Activated T-cell treated with anti-CD3 and anti-CD28 coated beads for 1 hour (primary cell): ENCODE measurements around the gene PEAK1.

Source experiments
- DNase-seq: peaks from one replicate; pipeline ENCODE4 v3.0.0-alpha.2; 2020; ENCODE audit warnings: low read depth

The PEAK1 gene

DNA sequence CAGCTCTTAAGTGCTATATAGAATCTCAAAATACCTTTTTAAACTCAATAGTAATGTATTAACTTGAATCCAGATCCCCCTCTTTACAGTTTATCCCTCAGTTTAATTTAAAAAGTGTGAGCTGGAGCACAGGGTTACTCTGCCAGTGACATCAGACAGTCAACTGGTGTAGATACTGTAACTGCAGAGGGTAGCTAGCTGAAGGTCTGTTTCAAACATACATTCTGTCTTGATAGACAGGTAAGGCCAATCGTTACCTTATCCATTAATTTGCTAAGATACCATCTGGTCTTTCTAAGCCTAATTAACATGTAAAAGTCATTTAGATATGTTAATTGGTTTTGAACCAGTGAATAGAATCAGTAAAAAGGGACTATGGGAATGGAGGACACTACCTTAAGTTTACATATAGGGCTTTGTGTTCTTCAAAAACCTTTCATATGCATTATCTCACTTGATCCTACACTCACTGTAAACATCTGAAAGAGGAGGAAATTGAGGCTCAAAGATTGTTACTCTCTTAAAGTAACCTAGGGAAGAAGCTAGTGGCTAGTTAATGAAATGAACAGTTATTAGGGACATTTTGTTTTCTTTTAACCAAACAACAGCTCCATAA, 289.5 kb downstream of the PEAK1 start:
- DNase-seq: no peak

DNA sequence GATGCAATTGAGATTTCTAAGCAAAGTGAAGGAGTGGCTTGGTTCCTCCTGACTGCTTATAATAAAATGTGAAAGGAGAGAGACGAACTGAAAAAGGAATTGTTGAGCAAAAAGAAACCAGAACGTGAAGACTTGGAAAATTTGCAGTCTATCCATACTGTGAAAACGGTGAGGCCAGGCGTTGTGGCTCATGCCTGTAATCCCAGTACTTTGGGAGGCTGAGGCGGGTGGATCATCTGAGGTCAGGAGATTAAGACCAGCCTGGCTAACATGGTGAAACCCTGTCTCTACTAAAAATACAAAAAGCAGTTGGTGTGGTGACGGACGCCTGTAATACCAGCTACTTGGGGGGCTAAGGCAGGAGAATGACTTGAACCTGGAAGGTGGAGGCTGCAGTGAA, 292.3 kb downstream of the PEAK1 start:
- DNase-seq: no peak

DNA sequence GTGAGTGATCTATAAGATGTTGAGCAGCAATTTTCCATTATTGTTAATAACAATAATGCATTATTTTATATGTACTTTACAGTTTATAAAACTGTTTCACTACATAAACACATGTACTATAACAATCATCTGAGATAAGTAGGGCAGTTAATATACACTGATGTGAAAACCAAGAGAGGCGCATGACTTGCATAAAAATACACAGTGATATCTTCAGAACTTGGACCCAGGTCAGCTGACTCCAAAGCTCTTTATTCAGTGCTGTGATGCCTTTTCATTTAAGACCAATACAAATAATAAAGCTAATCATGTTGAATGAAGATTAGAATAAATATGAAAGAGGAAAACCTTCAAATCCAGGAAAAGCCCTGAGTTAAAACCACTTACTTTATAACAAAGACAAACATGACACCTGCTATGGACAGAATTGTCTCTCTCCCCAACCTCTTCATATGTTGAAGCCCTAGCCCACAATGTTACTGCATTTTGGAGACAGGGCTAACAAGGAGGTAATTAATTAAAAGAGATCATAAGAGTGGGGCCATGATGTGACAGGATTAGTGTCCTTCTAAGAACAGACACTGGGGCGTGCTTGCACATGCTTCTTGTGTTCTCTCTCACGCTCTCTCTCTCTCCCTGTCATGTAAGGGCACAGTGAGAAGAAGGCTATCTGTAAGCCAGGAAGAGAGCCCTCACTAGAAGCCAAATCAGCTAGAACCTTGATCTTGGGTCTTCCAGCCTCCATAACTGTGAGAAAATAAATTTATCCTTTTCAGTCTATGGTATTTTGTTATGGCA, 293.2 kb downstream of the PEAK1 start:
- no peak for DNase-seq

DNA sequence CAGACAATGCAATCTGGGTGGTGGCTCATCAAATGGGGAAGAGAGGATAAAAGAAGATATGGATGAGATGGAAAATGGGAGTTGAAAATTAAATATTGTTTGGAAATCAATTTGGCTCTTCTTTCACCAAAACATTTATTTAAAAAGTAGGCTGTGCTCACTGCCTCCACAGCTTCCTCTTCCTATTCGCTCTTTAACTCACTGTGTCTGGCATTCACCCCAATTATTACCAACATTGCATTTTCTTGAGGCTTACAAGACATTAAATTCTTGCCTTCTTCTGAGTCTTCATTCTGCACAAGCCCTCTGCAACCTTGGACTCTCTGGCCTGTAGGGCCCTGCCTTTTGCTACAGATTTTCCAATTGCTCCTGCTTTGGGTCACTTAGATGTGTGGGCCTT, 296.1 kb downstream of the PEAK1 start:
- no peak for DNase-seq

DNA sequence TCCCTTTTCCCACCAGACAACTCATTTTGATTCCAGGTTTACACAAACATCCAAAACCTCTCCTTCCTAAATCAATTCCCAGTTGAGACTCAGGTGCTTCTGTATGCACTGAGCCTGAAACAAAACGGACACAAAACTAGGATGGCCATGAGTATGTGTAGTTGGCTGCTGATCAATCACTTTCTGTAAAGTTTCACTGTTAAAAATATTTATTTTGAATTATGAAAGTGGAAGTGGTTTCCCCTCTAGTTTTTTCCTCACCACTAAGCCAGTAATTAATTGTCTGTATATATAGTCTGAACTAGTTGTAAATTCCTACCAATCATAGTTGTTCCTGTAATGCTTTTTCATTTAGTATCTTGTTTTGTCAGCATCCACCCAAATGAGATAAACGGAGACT, 297.3 kb downstream of the PEAK1 start:
- DNase-seq: no peak

DNA sequence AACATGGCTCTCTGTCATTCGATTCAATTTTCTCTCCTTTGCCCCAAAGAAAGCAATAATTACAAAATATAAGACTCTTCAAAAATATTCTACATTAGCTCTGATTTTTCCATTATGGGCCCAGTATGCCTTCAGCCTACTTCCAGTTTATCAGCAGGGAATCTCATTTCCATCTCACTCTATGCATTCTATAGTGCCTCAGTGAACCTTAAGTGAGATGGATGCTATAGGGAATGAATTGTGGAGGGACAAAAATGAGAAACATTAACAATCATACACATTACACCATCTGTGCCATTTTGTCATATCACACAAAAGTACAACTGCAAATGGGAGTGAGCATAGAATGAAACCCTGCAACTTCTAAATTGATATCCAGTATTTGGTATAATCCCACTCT, 298.3 kb downstream of the PEAK1 start:
- no peak for DNase-seq

DNA sequence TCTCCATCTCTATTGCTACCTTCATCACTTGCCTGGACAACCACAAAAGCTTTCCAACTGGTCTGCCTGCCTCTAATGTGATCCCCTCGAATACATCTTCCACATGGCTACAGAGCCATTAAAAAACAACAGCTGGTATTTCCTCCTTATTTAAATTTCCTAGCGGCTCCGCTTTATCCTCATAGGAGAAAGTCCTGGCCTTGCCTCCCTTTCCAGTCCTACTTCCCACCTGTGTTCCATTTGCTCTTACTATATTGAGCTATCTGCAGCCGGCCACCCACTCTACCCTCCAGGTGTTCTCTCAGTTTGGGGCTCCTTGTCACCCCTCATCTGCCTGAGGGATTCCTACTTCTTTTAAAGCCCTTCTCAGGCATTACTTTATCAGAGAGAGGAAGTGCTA, 299.3 kb downstream of the PEAK1 start:
- no peak for DNase-seq

DNA sequence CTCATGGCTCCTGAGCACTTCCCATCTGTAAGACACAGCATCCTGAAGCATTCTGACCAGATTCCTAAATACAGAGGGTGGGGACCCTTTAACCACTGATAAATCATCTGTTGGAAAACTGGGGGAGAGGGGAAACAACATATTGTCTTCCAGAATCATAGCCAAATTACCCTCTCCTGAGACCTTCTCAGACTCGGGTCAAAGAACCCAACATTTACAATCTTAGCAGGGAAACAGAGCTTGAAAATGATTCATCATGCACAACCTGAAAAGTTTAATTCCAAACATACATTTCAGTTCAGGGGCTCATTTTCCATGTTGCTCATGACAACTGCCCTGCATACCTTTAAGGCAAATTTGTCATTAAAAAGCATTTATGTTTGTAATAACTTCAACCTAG, 300.5 kb downstream of the PEAK1 start:
- no peak for DNase-seq

DNA sequence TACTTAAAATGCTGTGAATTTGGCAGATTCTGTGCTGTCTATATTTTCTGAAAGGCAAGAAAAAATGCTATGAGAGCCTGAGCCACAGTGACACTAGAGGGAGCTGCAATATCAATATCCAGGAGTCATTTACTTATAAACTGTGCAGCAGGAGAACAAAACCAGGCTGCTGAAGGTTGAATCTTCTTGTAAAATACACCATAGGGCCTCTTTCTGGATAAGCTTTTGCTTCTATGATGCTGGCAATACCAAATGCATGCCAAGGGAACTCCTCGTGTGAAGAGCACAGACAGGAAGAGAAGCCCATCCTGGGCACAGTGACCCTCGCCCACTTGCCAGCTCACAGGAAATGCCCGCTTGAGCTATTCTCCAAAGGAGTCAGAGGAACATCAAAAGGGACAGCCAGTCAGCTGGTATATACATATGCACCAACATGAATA, 301.0 kb downstream of the PEAK1 start:
- DNase-seq: no peak

DNA sequence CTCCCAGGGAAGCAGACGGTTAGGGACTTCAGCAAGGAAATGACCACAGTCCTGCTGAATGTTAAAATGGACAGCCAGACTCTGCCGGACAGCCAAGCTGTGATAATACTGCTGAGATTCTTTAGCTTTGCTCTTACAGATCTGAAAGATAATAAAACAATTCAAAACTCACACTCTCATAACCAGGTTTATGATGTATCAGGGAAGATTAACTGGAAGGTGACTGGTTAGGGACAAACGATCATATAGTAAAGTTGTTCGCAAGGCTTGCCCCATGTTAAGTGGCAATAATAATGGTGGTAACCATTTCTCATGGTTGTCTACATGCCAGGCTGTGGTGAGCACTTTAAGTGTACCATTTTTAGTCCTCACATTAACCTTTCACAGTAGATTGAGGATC, 304.7 kb downstream of the PEAK1 start:
- DNase-seq: no peak

DNA sequence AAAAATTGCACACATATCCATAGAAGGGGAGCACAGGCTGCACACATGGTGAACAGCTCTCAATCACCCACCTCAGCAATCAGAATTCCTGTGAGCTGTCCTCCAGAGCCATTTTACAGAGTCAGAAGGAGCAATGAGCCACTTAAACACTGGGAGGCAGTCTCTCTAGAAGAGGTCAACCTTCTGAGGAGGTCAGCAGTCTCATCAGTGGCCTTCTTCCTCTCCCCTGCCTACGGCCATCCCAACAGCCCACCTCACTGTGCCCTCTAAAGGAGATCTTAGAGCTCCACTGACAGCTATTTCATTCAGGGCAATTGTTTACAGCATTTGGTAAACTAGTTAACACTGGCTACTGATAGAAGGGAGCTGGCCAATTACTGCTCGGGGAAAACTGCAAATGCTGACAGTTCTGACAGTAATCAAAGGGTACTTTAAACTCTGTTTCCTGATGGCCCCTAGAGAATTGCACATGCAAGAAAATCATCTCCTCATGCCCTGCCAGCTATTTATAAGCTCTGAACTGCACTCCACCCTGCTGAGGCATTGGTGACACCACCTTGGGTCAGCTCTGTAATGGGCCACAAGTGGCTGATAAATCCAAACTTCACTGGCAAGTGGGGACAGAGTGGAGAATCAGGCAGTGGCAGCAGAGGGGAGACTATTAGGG, 306.9 kb downstream of the PEAK1 start:
- DNase-seq: no peak

DNA sequence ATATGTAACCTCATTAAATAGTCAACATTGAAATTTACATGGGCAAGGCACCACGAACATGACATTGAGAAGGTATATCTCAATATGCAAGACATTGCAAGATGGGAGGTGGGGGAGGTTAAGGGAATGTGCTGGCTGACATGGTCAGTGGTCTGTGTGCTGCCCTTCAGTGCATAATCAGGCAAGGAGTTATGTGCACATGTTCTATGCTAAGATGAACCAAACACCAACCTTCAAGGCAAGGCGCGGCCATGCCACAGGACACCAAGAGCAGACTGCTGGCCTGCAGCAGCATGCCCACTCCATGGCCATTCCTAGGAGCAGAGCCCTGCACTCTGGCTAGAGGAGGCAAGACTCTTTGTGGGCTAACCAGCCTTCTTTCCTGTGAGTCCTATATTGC, 308.1 kb downstream of the PEAK1 start:
- DNase-seq: no peak

DNA sequence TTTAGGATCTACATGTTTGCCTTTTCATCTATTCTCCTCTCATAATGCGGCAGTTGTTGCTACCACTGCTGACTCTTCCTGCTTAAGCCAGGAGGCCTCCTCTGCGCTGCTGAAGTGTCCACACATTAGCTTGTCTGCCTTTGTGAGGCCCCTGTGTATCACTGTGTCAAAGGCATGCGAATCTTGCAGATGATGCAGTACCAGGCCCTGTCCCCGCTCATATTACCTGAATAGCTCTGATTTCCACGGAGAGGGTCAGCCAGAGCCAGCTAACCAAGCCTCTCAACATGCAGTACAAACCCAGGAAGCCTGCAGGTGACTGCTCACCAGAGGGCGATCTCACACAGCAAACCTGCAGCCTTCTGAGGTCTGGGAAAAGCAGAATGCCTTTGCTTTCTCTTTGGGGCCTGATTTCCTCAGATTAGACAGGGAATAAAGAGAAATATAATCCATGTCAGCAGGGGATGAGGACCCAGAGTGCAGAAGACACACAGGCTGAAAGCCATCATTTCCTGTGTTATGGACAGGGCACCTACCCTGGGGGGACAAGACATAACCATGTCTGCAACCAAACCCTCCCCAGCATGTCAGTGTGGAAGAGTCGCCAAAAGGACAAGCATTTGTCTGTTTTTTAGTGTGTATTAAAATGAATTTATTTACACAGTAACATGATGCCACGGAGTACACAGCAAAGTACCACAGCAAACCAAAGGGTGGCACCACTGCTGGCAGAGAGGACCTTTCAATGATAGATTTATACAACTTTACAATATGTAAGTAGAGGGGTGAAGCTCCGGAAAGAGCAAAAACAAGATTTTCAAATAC, 312.2 kb downstream of the PEAK1 start:
- peak; percentile 8 for DNase-seq

DNA sequence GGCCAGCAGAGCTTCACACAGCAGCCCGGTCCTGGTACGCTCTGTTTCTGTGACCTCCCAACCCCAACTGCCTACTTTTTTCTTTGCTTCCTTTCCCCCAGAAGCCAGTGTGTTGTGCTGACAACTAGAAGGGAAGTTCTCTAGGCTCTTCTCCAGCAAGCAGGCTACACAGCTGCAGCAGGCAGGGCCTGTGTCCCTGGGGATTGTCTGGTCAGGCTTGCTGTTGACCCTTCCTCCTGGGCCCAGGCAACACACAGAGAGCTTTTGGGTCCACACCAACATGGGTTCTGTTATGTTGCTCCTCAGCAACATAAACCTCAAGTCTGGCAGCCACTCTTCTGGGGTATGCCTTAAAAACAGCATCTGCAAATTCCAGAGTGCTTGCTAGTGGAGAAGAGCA, 312.8 kb downstream of the PEAK1 start:
- DNase-seq: no peak

DNA sequence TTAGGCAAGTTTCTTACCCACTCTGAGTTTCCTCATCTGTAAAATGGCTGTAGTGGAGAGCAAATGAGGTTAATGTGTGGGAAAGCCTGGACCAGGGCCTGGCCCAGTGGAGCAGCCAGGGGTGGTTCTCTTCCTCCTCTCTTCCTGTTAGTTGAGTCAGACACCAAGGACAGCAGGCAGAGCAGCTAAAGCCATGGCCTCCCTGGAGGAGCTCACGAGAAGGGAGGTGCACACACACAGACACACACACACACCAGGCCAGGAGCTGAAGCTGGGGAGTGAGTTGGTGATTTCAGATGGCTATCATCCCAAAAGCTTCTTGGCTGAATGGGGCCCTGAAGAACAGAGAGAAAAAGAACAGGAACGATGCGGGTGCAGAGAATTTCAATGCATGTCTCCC, 315.7 kb downstream of the PEAK1 start:
- DNase-seq: no peak

DNA sequence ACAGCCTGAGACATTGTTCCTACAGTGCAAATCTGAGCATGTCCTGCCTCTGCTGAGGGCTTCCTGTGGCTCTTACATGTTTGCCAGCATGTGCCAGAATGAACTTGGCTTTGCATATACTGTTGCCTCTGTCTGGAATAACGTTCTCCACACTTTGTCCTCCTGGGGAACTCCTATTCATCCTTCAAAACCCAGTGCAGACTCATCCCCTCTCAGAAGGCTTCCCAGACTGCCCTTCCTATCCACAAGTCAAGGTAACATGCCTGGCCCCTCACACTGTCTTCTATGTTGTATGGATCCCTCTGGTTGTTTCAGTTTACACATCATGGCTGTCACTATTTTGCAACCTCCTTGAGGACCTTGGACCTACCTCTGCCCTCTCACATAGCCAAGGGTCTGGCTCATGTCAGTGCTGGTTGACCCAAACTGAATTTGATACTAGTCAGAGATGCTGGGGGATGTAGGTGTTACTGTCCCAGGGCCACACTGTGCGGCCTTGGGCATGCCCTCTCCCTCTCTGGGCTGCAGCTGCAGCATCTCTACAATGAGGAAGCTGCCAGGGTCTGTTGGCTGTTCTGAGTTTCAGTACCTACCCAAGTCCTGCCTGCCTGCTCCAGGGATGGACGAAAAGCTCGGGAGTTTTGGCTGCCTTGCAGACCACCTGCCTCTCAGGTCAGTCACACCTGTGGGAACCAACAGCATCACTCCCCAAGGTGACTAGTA, 320.0 kb downstream of the PEAK1 start:
- DNase-seq: no peak

DNA sequence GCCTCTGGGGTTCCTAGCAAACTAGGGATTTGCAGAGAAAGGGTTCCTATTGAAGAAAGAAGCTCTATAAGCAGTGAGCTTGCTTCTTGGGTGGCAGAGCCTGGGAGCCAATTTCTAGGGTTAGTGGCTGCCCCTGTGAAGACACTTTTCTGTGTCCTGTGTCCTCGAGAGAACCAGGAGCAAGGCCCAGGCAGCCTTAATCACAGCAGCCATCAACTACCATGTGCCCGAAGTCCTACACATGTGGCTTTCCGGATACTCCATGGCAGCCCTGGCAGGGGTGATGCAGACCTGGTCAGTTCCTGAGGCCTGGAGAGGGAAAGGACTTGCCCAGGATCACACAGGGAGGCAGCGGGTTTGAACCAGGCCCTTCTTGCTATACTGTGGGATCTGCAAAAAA, 321.3 kb downstream of the PEAK1 start:
- no peak for DNase-seq

DNA sequence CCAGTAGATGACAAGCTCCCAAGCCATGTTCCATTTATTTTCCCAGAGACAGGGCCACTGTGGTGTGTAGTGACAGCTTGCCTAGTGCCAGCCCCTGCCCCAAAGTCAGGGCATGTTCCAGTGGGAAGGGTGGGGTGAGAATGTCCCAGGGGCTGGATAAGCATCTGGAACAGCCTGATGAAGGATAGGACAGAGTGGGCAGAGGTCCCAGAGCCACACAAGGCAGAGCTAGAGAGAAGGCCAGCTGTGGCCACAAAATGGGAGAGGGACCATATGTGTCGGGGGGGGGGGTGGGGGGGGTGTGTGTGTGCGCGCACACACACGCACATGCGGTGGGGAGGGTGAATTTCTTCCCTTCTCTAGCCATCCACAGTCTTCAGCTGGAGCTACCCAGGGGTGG, 322.0 kb downstream of the PEAK1 start:
- DNase-seq: no peak

DNA sequence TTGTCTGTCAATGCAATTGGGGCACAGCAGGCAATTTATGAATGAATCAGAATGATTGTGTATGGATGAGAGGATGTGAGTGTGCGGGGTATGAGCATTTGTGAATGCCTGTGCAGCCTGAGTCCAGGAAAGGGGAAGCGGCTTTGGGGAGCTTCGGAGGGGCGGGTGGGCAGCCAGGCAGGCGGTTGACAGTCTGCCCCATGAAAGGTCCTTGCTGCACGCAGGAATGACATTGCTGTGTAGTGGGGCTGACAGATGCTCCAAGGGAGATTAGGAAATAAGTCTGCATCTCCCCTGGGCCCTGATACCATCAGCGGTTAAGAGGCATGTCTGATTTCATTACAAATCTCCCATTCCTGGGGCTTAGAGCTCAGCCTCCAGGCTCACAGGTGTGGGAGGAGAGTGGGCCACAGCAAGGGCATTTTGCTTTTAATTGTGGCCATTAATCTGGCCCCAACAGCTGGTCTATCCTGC, 322.6 kb downstream of the PEAK1 start:
- no peak for DNase-seq

DNA sequence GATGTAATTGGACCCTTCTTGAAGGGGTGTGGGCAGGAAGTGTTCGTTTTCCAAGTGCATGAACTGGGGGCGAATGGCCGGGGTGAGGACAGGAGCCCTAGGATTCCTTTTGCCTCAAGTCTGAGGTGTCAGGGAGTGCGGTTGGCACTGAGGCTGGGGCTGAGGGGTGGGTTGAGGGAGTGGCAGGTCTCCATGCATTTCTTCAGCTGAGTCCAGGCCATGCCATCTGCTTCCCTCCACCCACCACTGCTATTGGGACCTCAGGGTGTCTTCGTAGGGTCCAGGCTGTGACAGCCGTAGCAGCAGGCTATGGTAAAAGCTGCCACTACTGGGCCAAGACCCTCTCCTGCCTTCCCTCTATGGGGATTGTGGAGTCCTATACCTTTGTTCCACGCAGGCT, 323.4 kb downstream of the PEAK1 start:
- DNase-seq: no peak

DNA sequence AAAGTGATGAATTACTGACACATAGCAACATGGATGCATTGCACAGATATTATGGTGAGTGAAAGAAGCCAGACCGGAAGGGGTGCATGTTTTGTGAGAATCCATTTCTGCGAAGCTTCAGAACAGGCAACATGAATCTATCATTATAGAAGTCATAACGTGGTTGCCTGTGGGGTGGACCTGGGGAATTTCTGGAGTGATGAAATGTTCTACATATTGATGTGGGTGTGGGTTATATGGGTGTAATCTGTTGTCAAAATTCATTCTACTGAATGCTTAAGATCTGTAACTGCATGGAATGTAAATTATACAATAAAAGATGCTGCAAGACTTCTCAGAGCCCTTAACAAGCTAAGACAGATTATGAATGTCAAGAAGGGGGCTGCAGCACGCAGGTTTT, 323.8 kb downstream of the PEAK1 start:
- no peak for DNase-seq
